Activated naive CD4-positive, alpha-beta T cell treated with anti-CD3 and anti-CD28 coated beads, Interleukin-2, amount 10 ng/mL, durations not matched to agents 7 days and 5 days (primary cell): Measurements from ENCODE around the gene IGF1.

Experiments used
- CTCF ChIA-PET: fragments of 350-600 bp; sonication (Branson Sonifier 250); formaldehyde crosslinking; loops from one replicate; lab custom pipeline; 2021; ENCODE audit warnings: antibody characterized with exemption; lab: Charles Lee
- DNase-seq: peaks from one replicate; pipeline ENCODE4 v3.0.0-alpha.2; 2020
- H3K27ac Mint-ChIP-seq: one replicate; pipeline ENCODE4 v1.8.0; 2021; ENCODE audit warnings: mild to moderate bottlenecking, moderate library complexity, mixed read lengths
- H3K27me3 Mint-ChIP-seq: one replicate; pipeline ENCODE4 v1.8.0; 2021; ENCODE audit warnings: mild to moderate bottlenecking, mixed read lengths
- H3K36me3 Mint-ChIP-seq: one replicate; pipeline ENCODE4 v1.8.0; 2021; ENCODE audit warnings: mixed read lengths
- H3K4me1 Mint-ChIP-seq: one replicate; pipeline ENCODE4 v1.8.0; 2021; ENCODE audit warnings: mixed read lengths
- H3K4me3 Mint-ChIP-seq: one replicate; pipeline ENCODE4 v1.8.0; 2021; ENCODE audit warnings: mild to moderate bottlenecking, moderate library complexity, mixed read lengths
- H3K9me3 Mint-ChIP-seq: one replicate; pipeline ENCODE4 v1.8.0; 2021; ENCODE audit warnings: mixed read lengths

Gene IGF1

GRCh38 chr12:102480406-102480805, at the start of gene IGF1:
IGF1 (minus strand) TSS chr12:102480563; CDS start chr12:102480381, 182 bp downstream.
- Mint-ChIP-seq H3K4me3 (no peak within 1 kb of the TSS), H3K27ac (no peak within 1 kb of the TSS), H3K9me3 (no peaks in the 10 kb centered on the region), H3K4me1 (peaks cover 29% of the 10 kb centered on the region), H3K36me3 (no peaks in the 10 kb centered on the region), H3K27me3 (peaks cover 8% of the 10 kb centered on the region)
- CTCF ChIA-PET: interaction anchor here (0.8 kb wide), 1 partner anchor 178 kb away, joined by 3 read pairs; no protein-coding TSS in a partner anchor
- no peak for DNase-seq

GRCh38 chr12:102528111-102528510, 47.7 kb upstream of the IGF1 start:
- CTCF ChIA-PET: no interaction called here
- Mint-ChIP-seq H3K27ac (no peak overlapping the region), H3K4me1 (no peaks in the 10 kb centered on the region), H3K4me3 (no peak overlapping the region), H3K27me3 (no peaks in the 10 kb centered on the region), H3K9me3 (no peaks in the 10 kb centered on the region), H3K36me3 (no peaks in the 10 kb centered on the region)
- no peak for DNase-seq

- H3K36me3 Mint-ChIP-seq: no peaks in the 10 kb centered on the region
- CTCF ChIA-PET: no interaction called here
- DNase-seq: no peak
These were observed 46.9 kb upstream of the IGF1 start for GRCh38 chr12:102527171-102527720.

GRCh38 chr12:102526656-102527055, 46.3 kb upstream of the IGF1 start:
- H3K4me1 Mint-ChIP-seq: no peaks in the 10 kb centered on the region

More at GRCh38 chr12:102527171-102527720, 46.9 kb upstream of the IGF1 start:
- no peaks in the 10 kb centered on the region for H3K27me3 Mint-ChIP-seq
- no peak overlapping the region for H3K4me3 Mint-ChIP-seq
- no peak overlapping the region for H3K27ac Mint-ChIP-seq
- no peaks in the 10 kb centered on the region for H3K4me1 Mint-ChIP-seq
- H3K9me3 Mint-ChIP-seq: no peaks in the 10 kb centered on the region

GRCh38 chr12:102522768-102523167, 42.4 kb upstream of the IGF1 start:
- no peaks in the 10 kb centered on the region for H3K4me1 Mint-ChIP-seq
- H3K36me3 Mint-ChIP-seq: no peaks in the 10 kb centered on the region
- CTCF ChIA-PET: no interaction called here

More at GRCh38 chr12:102526656-102527055, 46.3 kb upstream of the IGF1 start:
- Mint-ChIP-seq H3K9me3 (no peaks in the 10 kb centered on the region), H3K27me3 (no peaks in the 10 kb centered on the region), H3K4me3 (no peak overlapping the region), H3K27ac (no peak overlapping the region), H3K36me3 (no peaks in the 10 kb centered on the region)
- no peak for DNase-seq
- CTCF ChIA-PET: no interaction called here

GRCh38 chr12:102521662-102522277, 41.4 kb upstream of the IGF1 start:
- Mint-ChIP-seq H3K4me1 (no peaks in the 10 kb centered on the region), H3K27ac (no peak overlapping the region), H3K36me3 (no peaks in the 10 kb centered on the region), H3K9me3 (no peaks in the 10 kb centered on the region), H3K27me3 (no peaks in the 10 kb centered on the region), H3K4me3 (no peak overlapping the region)
- CTCF ChIA-PET: no interaction called here
- DNase-seq: no peak

More at GRCh38 chr12:102522768-102523167, 42.4 kb upstream of the IGF1 start:
- no peaks in the 10 kb centered on the region for H3K27me3 Mint-ChIP-seq
- DNase-seq: no peak
- H3K4me3 Mint-ChIP-seq: no peak overlapping the region
- H3K27ac Mint-ChIP-seq: no peak overlapping the region
- no peaks in the 10 kb centered on the region for H3K9me3 Mint-ChIP-seq

GRCh38 chr12:102518871-102519270, 38.5 kb upstream of the IGF1 start:
- no peaks in the 10 kb centered on the region for H3K36me3 Mint-ChIP-seq
- H3K9me3 Mint-ChIP-seq: no peaks in the 10 kb centered on the region
- no peak overlapping the region for H3K4me3 Mint-ChIP-seq
- no peaks in the 10 kb centered on the region for H3K27me3 Mint-ChIP-seq
- CTCF ChIA-PET: no interaction called here
- no peak overlapping the region for H3K27ac Mint-ChIP-seq
- H3K4me1 Mint-ChIP-seq: no peaks in the 10 kb centered on the region
- DNase-seq: no peak

- no peak for DNase-seq
- Mint-ChIP-seq H3K4me3 (no peak overlapping the region), H3K27me3 (peaks cover 8% of the 10 kb centered on the region), H3K36me3 (no peaks in the 10 kb centered on the region), H3K27ac (no peak overlapping the region), H3K9me3 (no peaks in the 10 kb centered on the region), H3K4me1 (peaks cover 6% of the 10 kb centered on the region)
- CTCF ChIA-PET: no interaction called here
These were observed 34.3 kb upstream of the IGF1 start for GRCh38 chr12:102514696-102515095.

- Mint-ChIP-seq H3K4me1 (peaks cover 6% of the 10 kb centered on the region), H3K27me3 (peaks cover 8% of the 10 kb centered on the region), H3K4me3 (no peak overlapping the region), H3K36me3 (no peaks in the 10 kb centered on the region), H3K9me3 (no peaks in the 10 kb centered on the region), H3K27ac (no peak overlapping the region)
- CTCF ChIA-PET: no interaction called here
- DNase-seq: no peak
These were observed 33.4 kb upstream of the IGF1 start for GRCh38 chr12:102513739-102514138.

- H3K9me3 Mint-ChIP-seq: no peaks in the 10 kb centered on the region
- no peak for DNase-seq
- H3K27me3 Mint-ChIP-seq: peaks cover 8% of the 10 kb centered on the region
- H3K27ac Mint-ChIP-seq: no peak overlapping the region
- CTCF ChIA-PET: no interaction called here
- no peak overlapping the region for H3K4me3 Mint-ChIP-seq
- H3K4me1 Mint-ChIP-seq: peaks cover 6% of the 10 kb centered on the region
- H3K36me3 Mint-ChIP-seq: no peaks in the 10 kb centered on the region
These were observed 32.9 kb upstream of the IGF1 start for GRCh38 chr12:102513272-102513671.

- CTCF ChIA-PET: no interaction called here
- Mint-ChIP-seq H3K4me1 (peaks cover 6% of the 10 kb centered on the region), H3K4me3 (no peak overlapping the region), H3K27ac (no peak overlapping the region), H3K27me3 (peaks cover 8% of the 10 kb centered on the region), H3K36me3 (no peaks in the 10 kb centered on the region), H3K9me3 (no peaks in the 10 kb centered on the region)
- DNase-seq: no peak
These were observed 32.2 kb upstream of the IGF1 start for GRCh38 chr12:102512523-102512922.

GRCh38 chr12:102511575-102511974, 31.2 kb upstream of the IGF1 start:
- H3K4me3 Mint-ChIP-seq: no peak overlapping the region
- H3K9me3 Mint-ChIP-seq: no peaks in the 10 kb centered on the region
- H3K36me3 Mint-ChIP-seq: no peaks in the 10 kb centered on the region
- CTCF ChIA-PET: no interaction called here
- H3K27ac Mint-ChIP-seq: no peak overlapping the region
- peaks cover 8% of the 10 kb centered on the region for H3K27me3 Mint-ChIP-seq
- H3K4me1 Mint-ChIP-seq: peaks cover 6% of the 10 kb centered on the region
- DNase-seq: no peak

GRCh38 chr12:102510463-102510862, 30.1 kb upstream of the IGF1 start:
- Mint-ChIP-seq H3K4me1 (peaks cover 6% of the 10 kb centered on the region), H3K27me3 (peaks cover 8% of the 10 kb centered on the region)
- CTCF ChIA-PET: no interaction called here

GRCh38 chr12:102510031-102510430, 29.7 kb upstream of the IGF1 start:
- DNase-seq: no peak
- Mint-ChIP-seq H3K4me3 (no peak overlapping the region), H3K27me3 (peaks cover 8% of the 10 kb centered on the region), H3K27ac (no peak overlapping the region), H3K36me3 (no peaks in the 10 kb centered on the region), H3K4me1 (peaks cover 6% of the 10 kb centered on the region), H3K9me3 (no peaks in the 10 kb centered on the region)
- CTCF ChIA-PET: no interaction called here

More at GRCh38 chr12:102510463-102510862, 30.1 kb upstream of the IGF1 start:
- H3K27ac Mint-ChIP-seq: no peak overlapping the region
- H3K36me3 Mint-ChIP-seq: no peaks in the 10 kb centered on the region
- H3K9me3 Mint-ChIP-seq: no peaks in the 10 kb centered on the region
- no peak for DNase-seq
- no peak overlapping the region for H3K4me3 Mint-ChIP-seq

- DNase-seq: no peak
- Mint-ChIP-seq H3K27me3 (peaks cover 11% of the 10 kb centered on the region), H3K36me3 (no peaks in the 10 kb centered on the region), H3K27ac (no peak overlapping the region), H3K4me3 (no peak overlapping the region), H3K4me1 (peaks cover 6% of the 10 kb centered on the region), H3K9me3 (no peaks in the 10 kb centered on the region)
- CTCF ChIA-PET: no interaction called here
These were observed 28.8 kb upstream of the IGF1 start for GRCh38 chr12:102509123-102509626.
